ENCODE results near the gene CTDNEP1.

The CTDNEP1 gene

DNA sequence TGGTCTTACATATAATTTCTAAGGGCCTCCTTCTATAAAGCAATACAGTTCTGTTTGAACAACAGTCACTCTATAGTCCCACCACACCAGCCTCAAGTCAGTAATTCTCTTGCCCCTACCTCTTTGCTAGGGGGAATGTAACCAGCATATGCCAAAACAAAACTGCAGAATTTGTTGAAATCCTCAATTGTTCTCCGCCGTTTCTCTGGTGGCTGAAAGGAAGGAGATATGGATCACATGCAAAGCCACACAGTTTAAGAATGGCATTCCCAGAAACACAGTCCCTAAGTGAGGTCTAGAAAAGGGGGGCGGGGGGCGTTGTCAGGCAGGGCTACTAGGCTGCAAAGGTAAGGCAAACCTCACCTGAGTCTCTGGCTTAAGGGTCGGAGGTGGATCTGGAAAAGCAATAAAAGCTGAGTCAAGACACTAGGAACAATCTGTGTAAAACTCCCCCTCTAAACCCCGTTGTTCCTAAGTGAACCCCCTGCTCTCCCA lies 14.2 kb downstream of the CTDNEP1 start:
- in situ Hi-C loops (cut with HindIII; ENCODE audit: low sequenced_read_pairs): no loop called here
- DNase-seq (ENCODE audit: low read depth, low spot score): no peak
- H3K4me3 ChIP-seq (ENCODE audit: low read depth, low read length): peak overlapping the region; percentile 98
- TF ChIP-seq, protein P1, sequence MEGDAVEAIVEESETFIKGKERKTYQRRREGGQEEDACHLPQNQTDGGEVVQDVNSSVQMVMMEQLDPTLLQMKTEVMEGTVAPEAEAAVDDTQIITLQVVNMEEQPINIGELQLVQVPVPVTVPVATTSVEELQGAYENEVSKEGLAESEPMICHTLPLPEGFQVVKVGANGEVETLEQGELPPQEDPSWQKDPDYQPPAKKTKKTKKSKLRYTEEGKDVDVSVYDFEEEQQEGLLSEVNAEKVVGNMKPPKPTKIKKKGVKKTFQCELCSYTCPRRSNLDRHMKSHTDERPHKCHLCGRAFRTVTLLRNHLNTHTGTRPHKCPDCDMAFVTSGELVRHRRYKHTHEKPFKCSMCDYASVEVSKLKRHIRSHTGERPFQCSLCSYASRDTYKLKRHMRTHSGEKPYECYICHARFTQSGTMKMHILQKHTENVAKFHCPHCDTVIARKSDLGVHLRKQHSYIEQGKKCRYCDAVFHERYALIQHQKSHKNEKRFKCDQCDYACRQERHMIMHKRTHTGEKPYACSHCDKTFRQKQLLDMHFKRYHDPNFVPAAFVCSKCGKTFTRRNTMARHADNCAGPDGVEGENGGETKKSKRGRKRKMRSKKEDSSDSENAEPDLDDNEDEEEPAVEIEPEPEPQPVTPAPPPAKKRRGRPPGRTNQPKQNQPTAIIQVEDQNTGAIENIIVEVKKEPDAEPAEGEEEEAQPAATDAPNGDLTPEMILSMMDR (IDR thresholded peaks at IDR 0.05; ENCODE audit: low read depth, low read length): no peak

DNA sequence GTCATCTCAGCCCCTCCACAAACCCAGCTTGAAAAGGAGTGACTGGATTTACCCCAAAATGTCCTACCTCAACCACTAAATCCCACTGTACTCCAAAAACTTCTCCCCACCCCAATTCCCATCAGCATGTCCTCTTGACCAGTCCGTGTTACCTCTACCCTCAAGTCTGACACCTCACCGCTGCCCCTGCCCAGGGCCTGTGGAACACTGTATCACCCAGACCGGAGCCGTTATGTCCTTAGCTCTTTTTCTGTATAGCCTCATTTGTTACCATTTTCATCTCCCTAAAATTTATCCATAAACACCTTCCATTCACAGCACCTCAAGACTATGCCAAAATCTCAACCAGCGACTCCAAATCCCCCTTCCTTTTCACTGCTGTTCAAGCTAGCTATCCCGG lies 14.7 kb downstream of the CTDNEP1 start:
- TF ChIP-seq, protein P1 (IDR thresholded peaks at IDR 0.05; ENCODE audit: low read depth, low read length): no peak
- H3K4me3 ChIP-seq (ENCODE audit: low read depth, low read length): no peak overlapping the region
- in situ Hi-C loops (cut with HindIII; ENCODE audit: low sequenced_read_pairs): no loop called here
- no peak for DNase-seq (ENCODE audit: low read depth, low spot score)

DNA sequence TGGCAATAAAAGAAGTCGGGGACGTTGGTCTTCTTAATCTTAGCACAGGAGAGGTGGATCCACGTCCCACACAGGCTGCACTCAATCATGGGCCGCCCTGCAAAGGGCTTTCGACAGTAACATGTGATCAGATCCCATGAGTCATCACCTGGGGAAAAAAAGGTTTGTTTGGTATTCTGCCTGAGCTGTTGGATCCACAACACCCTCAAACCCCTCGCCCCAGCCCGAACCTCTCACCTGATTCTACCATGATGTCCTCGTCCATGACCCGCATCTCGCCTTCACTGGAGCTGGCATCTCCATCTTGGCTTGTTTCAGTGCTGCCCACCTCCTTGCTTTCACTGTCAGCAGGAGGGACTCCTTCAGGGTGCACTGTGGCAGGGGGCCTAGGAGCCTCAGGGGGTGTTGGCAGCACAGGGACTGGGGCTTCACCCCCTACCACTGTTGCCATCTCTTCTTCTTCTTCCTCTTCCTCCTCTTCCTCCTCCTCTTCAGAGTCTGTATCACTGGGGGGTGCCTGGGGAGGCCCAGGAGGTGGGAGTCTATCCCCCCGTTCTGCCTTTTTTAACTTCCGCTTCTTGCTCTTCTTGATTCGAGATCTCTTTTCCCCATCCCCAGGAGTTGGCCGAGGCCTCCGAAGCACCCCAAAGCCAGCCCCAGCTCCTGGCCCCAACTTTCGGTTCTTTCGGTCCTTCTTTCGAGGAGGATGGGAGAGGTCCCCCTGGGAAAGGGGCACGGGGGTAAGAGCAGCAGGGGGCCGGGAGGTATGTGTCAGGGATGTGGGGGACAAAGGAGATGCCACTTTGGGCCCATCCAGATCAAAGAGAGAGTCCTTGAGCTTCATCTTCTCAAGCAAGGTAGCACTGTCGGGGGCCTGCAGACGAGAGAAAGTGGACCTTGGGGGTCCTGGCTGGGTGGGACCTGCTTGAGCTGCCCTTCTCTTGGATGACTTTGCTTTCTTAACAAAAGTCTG lies 15.6 kb downstream of the CTDNEP1 start:
- TF ChIP-seq, protein P1 (IDR thresholded peaks at IDR 0.05; ENCODE audit: low read depth, low read length): no peak
- no peak overlapping the region for H3K4me3 ChIP-seq (ENCODE audit: low read depth, low read length)
- DNase-seq (ENCODE audit: low read depth, low spot score): no peak
- in situ Hi-C loops (cut with HindIII; ENCODE audit: low sequenced_read_pairs): no loop called here

DNA sequence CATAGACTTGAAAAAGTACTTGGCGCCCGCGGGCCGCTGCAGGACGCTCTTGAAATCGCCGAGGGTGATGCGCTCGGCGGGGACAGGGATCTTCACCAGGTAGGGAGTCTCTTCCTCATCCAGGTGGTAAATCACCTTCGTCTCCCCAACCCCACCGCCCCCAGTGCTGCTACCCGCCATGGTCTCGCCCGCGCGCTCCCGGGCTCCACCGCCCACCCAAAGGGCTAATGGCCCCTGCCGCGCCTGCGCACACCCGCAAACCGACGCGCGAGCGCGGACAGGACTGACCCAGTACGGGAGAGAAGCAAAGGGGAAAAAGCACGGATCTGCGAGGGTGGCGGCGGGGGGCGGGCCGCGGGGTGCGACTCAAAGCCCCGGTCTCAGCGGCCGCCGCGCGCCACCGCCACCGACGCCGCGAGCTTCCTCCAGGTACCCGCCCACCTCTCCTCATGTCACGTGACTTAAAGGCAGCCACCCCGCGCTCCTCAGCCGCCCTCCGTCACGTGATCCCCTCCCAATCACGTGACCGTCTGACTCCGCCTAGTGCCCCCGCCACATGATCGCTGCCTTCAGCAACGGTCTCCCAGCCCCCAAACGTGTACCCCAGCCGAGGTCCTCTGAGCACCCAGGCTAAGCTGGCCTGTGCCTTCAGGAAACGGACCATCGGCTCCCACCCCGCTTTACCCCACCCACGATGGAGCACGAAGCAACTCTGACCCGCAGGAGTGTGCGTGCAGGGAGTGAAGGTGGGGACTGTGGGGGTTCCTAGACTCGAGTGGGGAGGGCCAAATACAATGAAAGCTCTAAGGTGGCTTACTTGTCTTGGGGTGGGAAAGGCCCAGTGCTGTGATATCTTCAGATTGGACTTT lies 17.2 kb downstream of the CTDNEP1 start, which contains the start of gene DVL2:
TSS of gene DVL2 (minus strand) at position 435 of the 869 bp plus-strand sequence. CDS start at position 180, 255 bp downstream.
- TF ChIP-seq, protein P1 (IDR thresholded peaks at IDR 0.05; ENCODE audit: low read depth, low read length): no peak
- in situ Hi-C loops (cut with HindIII; ENCODE audit: low sequenced_read_pairs): no loop called here
- DNase-seq (ENCODE audit: low read depth, low spot score): peak; percentile 96
- H3K4me3 ChIP-seq (ENCODE audit: low read depth, low read length): peak within 1 kb of the TSS; percentile 66

DNA sequence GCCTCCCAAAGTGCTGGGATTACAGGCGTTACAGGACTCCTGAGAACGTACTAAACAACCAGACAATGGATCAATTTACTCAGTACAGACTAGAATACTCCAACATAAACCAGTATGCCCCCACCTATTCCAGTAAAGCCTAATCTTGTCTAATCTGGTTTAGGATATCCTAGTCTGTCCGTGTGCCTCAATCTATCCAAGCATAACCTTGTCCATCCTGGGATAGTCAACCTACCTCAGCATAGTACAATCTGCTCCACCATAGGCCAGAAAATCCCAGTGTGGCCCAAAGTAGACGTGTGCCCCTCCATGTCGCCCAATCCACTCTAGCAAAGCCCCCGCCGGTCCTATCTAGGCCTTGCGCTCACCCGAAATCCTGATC lies 17.8 kb downstream of the CTDNEP1 start:
- H3K4me3 ChIP-seq (ENCODE audit: low read depth, low read length): peak overlapping the region; percentile 66
- TF ChIP-seq, protein P1 (IDR thresholded peaks at IDR 0.05; ENCODE audit: low read depth, low read length): no peak
- DNase-seq (ENCODE audit: low read depth, low spot score): no peak
- in situ Hi-C loops (cut with HindIII; ENCODE audit: low sequenced_read_pairs): no loop called here

DNA sequence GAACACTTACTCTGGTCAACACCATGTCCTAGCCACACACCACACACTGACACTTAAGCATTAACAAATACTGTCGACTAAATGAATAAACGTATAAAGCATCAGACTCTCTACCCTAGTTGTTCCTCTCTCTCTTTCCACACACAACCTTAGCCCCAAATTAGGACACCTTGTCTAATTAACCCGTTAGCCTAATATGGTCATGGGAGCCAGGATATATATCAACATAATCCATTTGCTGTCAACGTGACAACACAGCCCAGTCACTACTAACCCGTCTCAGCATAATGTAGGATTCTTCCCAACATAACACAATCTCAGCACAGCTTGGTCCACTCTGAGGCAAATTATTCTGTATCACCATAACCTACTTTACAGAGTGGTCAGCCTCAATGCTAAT lies 19.4 kb downstream of the CTDNEP1 start:
- in situ Hi-C loops (cut with HindIII; ENCODE audit: low sequenced_read_pairs): no loop called here
- DNase-seq (ENCODE audit: low read depth, low spot score): no peak
- TF ChIP-seq, protein P1 (IDR thresholded peaks at IDR 0.05; ENCODE audit: low read depth, low read length): no peak
- no peak overlapping the region for H3K4me3 ChIP-seq (ENCODE audit: low read depth, low read length)

Measured in astrocyte of the spinal cord (primary cell).